DND-41 (cell line): Measurements from ENCODE around the gene ATF6.

Experiments
- CTCF ChIP-seq: IDR thresholded peaks from 2 replicates; pipeline ENCODE4 v1.5.1; 2012; ENCODE audit warnings: borderline replicate concordance, low read length, moderate library complexity, mild to moderate bottlenecking; ENCODE audit not compliant: poor library complexity, severe bottlenecking; ENCODE audit errors: extremely low read depth
- EZH2 ChIP-seq: IDR thresholded peaks from 3 replicates; pipeline ENCODE4 v1.6.1; 2012; ENCODE audit warnings: borderline replicate concordance, low read depth, mild to moderate bottlenecking, moderate library complexity, low read length, inconsistent platforms; ENCODE audit not compliant: severe bottlenecking

GRCh38 chr1:161885003-161885402, 118.9 kb downstream of the ATF6 start:
- no peak for TF ChIP-seq EZH2
- TF ChIP-seq CTCF: no peak
